ENCODE measurements around the gene DHRS7.

GRCh38 chr14:60151715-60152114 is 13.5 kb downstream of the DHRS7 start:
- TF ChIP-seq CTCF (IDR thresholded peaks at IDR 0.05): peak in 1 of 6 experiments; percentile 10
- TF ChIP-seq POLR2AphosphoS5 (IDR thresholded peaks at IDR 0.05): peak; percentile 90

Measured in upper lobe of left lung (tissue), 4 donors.